HCEC 1CT (cell line): ENCODE results near the gene CDH19.
"Not testable (repeated sequence)": the region's sequence is repeated elsewhere in the genome, so short reads cannot be mapped to it uniquely, and the experiment has no call there.

Experiments used
- DNase-seq: peaks from one replicate; pipeline ENCODE4 v3.0.0-alpha.2; 2017

CDH19 gene

GRCh38 chr18:66564236-66564635 lies 39.7 kb downstream of the CDH19 start:
- no peak for DNase-seq

GRCh38 chr18:66562279-66562678 lies 41.6 kb downstream of the CDH19 start:
- no peak for DNase-seq

- DNase-seq = no peak
Measured at GRCh38 chr18:66560094-66560493, 43.8 kb downstream of the CDH19 start.

DNA sequence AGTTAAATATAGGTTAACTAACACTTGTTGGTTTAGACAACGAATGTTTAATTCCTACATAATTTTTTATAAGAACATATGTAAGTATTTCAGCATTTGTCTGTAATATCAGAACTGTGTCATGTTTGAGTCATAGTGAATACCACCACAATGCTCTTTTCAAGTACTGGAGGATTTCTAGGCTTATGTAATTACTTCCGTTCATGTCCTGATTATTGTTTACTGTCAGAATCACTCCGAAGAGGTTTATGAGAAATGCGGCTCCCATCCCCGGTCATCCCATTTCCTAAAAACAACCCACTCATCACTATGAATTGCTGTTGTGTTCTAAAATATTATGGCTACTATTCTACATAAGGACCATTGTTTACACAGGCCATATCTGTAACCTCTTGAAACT lies 45.1 kb downstream of the CDH19 start:
- DNase-seq = no peak

GRCh38 chr18:66557091-66557490 lies 46.8 kb downstream of the CDH19 start:
- no peak for DNase-seq

GRCh38 chr18:66555585-66555984 lies 48.3 kb downstream of the CDH19 start:
- DNase-seq = no peak

DNA sequence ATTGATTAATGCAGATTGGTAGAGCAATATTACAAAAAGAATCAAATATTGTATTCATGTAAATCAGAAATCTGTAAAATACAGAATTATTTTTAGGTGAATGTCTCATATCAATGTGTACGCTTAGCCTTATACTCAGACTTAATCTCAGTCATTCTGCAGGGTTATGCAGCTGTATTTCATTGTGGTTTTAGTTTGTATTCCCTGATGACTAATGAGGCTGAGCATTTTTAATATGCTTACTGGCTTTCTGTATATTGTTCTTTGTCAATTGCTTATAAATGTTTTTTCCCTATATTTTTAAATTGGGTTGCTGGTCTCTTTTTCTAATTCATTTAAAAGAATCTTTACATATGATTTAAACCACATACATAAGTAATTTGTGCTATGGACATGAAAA lies 50.1 kb downstream of the CDH19 start:
- DNase-seq = no peak

DNA sequence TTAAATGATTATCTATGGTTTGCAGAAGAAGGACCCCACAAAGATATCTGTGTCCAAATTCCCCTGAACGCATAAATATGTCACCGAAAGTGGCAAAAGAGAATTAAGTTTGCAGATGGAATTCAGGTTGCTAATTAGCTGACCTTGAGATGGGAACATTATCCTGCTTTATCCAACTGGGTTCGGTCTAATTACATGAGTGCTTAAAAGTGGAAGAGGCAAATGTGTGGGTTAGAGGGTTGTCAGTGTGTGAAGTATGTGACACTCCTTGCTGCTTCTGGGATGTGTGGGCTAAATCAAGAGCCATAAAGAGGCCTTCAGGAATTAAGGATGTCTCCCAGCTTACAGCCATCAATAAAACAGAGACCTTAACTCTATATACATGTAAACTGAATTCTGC lies 53.5 kb downstream of the CDH19 start:
- DNase-seq = no peak

GRCh38 chr18:66548747-66549146 lies 55.1 kb downstream of the CDH19 start:
- DNase-seq = no peak

- DNase-seq = no peak
Measured at GRCh38 chr18:66534110-66534509, 69.8 kb downstream of the CDH19 start.

DNA sequence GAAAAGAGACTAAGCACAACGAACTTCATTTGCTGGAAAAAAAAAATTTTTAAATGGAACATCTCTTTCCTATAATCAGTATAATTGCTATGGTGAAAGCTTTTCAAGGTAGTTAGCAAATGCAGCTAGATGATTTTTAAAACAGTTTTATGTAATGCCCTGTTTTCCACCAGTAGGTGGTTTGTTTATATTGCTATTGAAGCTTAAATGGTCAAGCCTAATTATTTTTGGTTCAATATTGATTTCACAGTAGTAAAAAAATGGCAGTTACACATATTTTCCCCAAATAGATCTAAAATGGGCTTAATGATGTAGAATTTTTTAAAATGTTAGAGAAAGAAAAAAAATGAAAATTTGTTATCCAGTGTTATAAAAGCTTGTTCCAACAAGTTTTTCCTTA lies 70.2 kb downstream of the CDH19 start:
- DNase-seq = no peak

- no peak for DNase-seq
Measured at GRCh38 chr18:66523219-66523991, 80.5 kb downstream of the CDH19 start.

DNA sequence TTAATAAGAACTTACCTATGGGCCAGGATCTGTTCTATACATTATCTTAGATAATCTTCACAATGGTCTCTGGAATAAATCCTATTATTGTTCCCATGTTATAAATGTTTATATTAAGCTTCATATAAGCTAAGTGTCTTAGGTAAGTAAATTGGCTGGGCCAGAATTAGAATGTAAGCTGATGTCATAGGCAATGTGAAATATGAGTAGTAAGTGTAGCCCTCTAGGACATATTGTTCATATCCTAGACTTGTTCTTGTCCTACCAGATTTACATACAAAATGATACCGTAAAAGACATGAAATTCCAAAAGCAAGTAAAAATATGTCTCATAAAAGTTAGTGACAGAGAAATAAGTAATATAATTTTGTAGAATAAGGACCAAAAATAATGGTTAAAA lies 89.9 kb downstream of the CDH19 start:
- no peak for DNase-seq

- DNase-seq = no peak
Measured at GRCh38 chr18:66511792-66512191, 92.1 kb downstream of the CDH19 start.

- DNase-seq = no peak
Measured at GRCh38 chr18:66511289-66511688, 92.6 kb downstream of the CDH19 start.

GRCh38 chr18:66510357-66511045 lies 93.4 kb downstream of the CDH19 start:
- no peak for DNase-seq

GRCh38 chr18:66508937-66509336 lies 95.0 kb downstream of the CDH19 start:
- no peak for DNase-seq

- no peak for DNase-seq
Measured at GRCh38 chr18:66506178-66506577, 97.7 kb downstream of the CDH19 start.

DNA sequence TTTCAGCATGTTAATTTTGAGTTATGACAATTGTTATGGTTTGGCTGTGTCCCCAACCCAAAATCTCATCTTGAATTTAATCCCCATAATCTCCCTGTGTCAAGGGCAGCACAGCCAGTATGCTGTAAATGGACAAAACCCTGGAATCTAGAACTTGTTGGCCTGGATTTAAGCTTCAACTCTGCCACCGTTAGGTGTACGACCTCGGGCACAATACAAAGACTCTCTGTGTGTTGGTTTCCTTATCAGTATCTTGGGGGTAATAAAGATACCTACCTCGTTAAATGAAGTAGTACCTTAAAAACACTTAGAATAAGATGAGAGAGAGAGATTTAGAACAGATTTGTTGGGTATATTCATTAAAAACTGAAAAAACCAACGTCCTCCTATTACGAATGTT lies 106.5 kb downstream of the CDH19 start:
- DNase-seq = no peak

GRCh38 chr18:66495844-66496243 lies 108.0 kb downstream of the CDH19 start:
- DNase-seq = no peak

GRCh38 chr18:66473882-66474281 lies 130.0 kb downstream of the CDH19 start:
- no peak for DNase-seq

DNA sequence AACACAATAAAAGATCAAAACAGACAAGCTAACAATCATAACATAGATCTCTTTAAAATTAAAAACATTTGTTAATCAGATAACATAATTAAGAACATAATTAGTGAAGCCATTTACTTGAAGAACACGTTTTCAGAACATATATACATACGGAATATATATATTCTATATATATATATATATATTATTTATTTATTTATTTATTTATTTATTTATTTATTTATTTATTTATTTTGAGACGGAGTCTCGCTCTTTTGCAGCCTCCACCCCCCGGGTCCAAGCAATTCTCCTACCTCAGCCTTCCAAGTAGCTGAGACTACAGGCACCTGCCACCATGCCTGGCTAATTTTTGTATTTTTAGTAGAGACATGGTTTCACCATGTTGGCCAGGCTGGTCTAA lies 137.7 kb downstream of the CDH19 start:
- not testable (repeated sequence) for DNase-seq

DNA sequence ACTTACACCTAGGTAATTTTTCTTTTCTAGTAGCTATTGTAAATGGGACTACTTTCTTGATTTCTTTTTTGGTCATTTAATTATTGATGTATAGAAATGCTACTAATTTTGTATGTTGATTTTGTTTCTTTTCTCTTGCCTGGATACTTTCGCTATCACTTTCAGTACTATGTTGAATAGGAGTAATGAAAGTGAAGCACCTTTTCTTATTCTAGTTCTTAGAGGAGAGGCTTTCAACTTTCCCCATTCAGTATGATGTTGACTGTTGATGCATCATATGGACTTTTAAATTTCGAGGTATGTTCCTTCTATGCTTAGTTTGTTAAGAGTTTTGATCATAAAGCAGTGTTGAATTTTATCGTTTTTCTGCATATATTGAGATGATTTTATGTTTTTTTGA lies 142.5 kb downstream of the CDH19 start:
- no peak for DNase-seq

GRCh38 chr18:66457245-66457644 lies 146.6 kb downstream of the CDH19 start:
- DNase-seq = no peak
